Hepatocyte (in vitro differentiated cells): ENCODE data around the gene ZNF260. TPM values are rescaled to one million over a fixed set of nuclear protein-coding genes. Genes with fewer than 3 reads are reported as not detected.

Experiments used
- DNase-seq: peaks from one replicate; pipeline ENCODE4 v3.0.0-alpha.2; 2016; ENCODE audit warnings: low spot score
- H2AFZ ChIP-seq: fragments of 200-600 bp; sonication (generic); 2 replicates; pipeline ENCODE4 v1.6.0; 2016; ENCODE audit warnings: antibody characterized with exemption, mild to moderate bottlenecking
- H3K27ac ChIP-seq: fragments of 200-600 bp; sonication (generic); 2 replicates; pipeline ENCODE4 v1.5.1; 2016; ENCODE audit warnings: mild to moderate bottlenecking
- H3K27me3 ChIP-seq: fragments of 200-600 bp; sonication (generic); 2 replicates; pipeline ENCODE4 v1.6.1; 2016
- H3K36me3 ChIP-seq: fragments of 200-600 bp; sonication (generic); replicated peaks from 2 replicates; pipeline ENCODE4 v1.5.1; 2016; ENCODE audit warnings: low read depth; ENCODE audit not compliant: insufficient read depth
- H3K4me1 ChIP-seq: fragments of 200-600 bp; sonication (generic); 2 replicates; pipeline ENCODE4 v1.5.1; 2016; ENCODE audit warnings: mild to moderate bottlenecking, moderate library complexity; ENCODE audit not compliant: insufficient read depth
- H3K4me2 ChIP-seq: fragments of 200-600 bp; sonication (generic); 2 replicates; pipeline ENCODE4 v1.6.0; 2016
- H3K4me3 ChIP-seq: fragments of 200-600 bp; sonication (generic); 2 replicates; pipeline ENCODE4 v1.5.1; 2016; ENCODE audit warnings: mild to moderate bottlenecking
- H3K79me2 ChIP-seq: fragments of 200-600 bp; sonication (generic); 2 replicates; pipeline ENCODE4 v1.6.0; 2017; ENCODE audit warnings: mild to moderate bottlenecking
- H3K9me2 ChIP-seq: fragments of 200-600 bp; sonication (generic); replicated peaks from 2 replicates; pipeline ENCODE4 v1.6.0; 2017; ENCODE audit warnings: mild to moderate bottlenecking; ENCODE audit not compliant: insufficient read depth
- H3K9me3 ChIP-seq: fragments of 200-600 bp; sonication (generic); 2 replicates; pipeline ENCODE4 v1.5.1; 2016; ENCODE audit warnings: low read depth, mild to moderate bottlenecking
- H4K20me1 ChIP-seq: fragments of 200-600 bp; sonication (generic); 2 replicates; pipeline ENCODE4 v1.6.0; 2016; ENCODE audit warnings: mild to moderate bottlenecking; ENCODE audit not compliant: insufficient read depth, poor library complexity, severe bottlenecking
- EZH2 ChIP-seq: fragments of 200-600 bp; sonication (generic); IDR thresholded peaks from 2 replicates; pipeline ENCODE4 v1.6.1; 2016; ENCODE audit warnings: antibody characterized with exemption, mild to moderate bottlenecking, borderline replicate concordance
- EZH2phosphoT487 ChIP-seq: fragments of 200-600 bp; sonication (generic); IDR thresholded peaks from one replicate; pipeline ENCODE4 v1.6.1; 2018; ENCODE audit warnings: antibody characterized with exemption, mild to moderate bottlenecking, low read depth, moderate library complexity; ENCODE audit not compliant: unreplicated experiment, severe bottlenecking
- WGBS: methylation state at CpG from one replicate; pipeline ENCODE4 v1.1.6; 2016; ENCODE audit warnings: low lambda C conversion rate; ENCODE audit errors: missing lambda C conversion rate; 5-methylcytosine and 5-hydroxymethylcytosine counted together
- polyA plus RNA-seq: library from polyadenylated mRNA; unstranded; fragments of >200 nt; fragmentation: Nextera tagmentation; extraction: Ambion mirVana; gene quantifications from 2 replicates; pipeline ENCODE4 v1.2.1, GENCODE V29; 2016
- total RNA-seq: library from RNA; depleted of rRNA; stranded (reverse); fragments of >200 nt; gene quantifications from 2 replicates; pipeline ENCODE4 v1.2.3, GENCODE V29; 2014
- TF ChIP-seq, protein P1 (sequence below): fragments of 200-600 bp; sonication (generic); IDR thresholded peaks from 2 replicates; pipeline ENCODE4 v1.5.1; 2016; ENCODE audit warnings: antibody characterized with exemption, mild to moderate bottlenecking; ENCODE audit not compliant: poor library complexity

ZNF260 gene
- total and polyA plus RNA-seq, 2 experiments from 2014 or later, result 12.9 to 20.3 TPM

DNA sequence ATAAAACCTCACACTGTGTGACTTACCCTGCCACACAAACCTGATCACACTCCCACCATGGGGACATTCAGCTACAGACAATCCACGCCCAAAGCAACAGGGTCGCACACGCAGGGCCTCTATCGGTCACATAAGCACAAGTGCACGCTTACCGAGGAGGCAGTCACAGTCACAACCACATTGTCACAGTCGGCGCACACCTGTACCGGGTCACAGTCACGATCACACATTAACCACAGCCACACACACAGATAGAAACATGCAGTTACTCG lies 39.3 kb downstream of the ZNF260 start:
- peaks cover 4% of the 10 kb centered on the region for H3K9me3 ChIP-seq
- no peaks in the 10 kb centered on the region for H4K20me1 ChIP-seq
- whole genome bisulfite sequencing, result 1% methylated on average over 11 of the region's 11 CpGs
- no peaks in the 10 kb centered on the region for H3K9me2 ChIP-seq
- no peaks in the 10 kb centered on the region for H3K36me3 ChIP-seq
- H3K4me2 ChIP-seq, result peak overlapping the region; percentile 87
- peak overlapping the region; percentile 72 for H3K4me3 ChIP-seq
- peaks cover 6% of the 10 kb centered on the region for H3K4me1 ChIP-seq
- peaks cover 48% of the 10 kb centered on the region for H3K79me2 ChIP-seq
- TF ChIP-seq, protein P1, sequence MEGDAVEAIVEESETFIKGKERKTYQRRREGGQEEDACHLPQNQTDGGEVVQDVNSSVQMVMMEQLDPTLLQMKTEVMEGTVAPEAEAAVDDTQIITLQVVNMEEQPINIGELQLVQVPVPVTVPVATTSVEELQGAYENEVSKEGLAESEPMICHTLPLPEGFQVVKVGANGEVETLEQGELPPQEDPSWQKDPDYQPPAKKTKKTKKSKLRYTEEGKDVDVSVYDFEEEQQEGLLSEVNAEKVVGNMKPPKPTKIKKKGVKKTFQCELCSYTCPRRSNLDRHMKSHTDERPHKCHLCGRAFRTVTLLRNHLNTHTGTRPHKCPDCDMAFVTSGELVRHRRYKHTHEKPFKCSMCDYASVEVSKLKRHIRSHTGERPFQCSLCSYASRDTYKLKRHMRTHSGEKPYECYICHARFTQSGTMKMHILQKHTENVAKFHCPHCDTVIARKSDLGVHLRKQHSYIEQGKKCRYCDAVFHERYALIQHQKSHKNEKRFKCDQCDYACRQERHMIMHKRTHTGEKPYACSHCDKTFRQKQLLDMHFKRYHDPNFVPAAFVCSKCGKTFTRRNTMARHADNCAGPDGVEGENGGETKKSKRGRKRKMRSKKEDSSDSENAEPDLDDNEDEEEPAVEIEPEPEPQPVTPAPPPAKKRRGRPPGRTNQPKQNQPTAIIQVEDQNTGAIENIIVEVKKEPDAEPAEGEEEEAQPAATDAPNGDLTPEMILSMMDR, result no peak
- TF ChIP-seq EZH2phosphoT487 (no peak), EZH2 (no peak)
- DNase-seq, result peak; percentile 40
- H3K27ac ChIP-seq, result peak overlapping the region; percentile 99
- no peaks in the 10 kb centered on the region for H3K27me3 ChIP-seq
- peak overlapping the region; percentile 71 for H2AFZ ChIP-seq

DNA sequence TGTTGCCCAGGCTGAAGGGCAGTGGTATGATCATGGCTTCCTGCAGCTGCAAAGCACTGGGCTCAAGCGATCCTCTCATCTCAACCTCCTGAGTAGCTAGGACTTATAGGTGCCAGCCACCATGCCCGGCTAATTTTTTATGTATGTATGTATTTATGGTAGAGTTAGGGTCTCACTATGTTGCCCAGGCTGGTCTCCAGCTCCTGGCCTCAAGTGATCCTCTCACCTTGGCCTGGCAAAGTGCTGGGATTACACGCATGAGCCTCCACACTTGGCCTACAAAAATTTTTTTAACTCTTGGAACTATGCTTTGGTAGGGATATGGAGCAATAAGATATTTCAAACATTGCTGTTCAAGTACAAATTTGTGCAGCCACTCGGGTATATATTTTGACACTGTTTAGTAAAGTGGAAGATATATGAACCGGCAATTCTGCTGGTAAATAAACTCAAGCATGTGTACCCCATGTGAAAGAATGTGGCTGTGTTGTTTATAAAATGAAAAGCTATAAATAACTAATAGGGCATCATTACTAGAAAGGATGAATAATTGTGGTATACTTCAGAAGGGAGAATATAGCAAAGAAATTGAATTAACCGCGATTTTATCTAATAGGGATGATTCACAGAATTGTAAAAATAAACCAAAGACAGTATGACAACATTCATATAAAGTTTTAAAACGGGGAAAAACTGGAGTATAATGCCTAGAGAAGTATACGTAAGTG lies 39.8 kb downstream of the ZNF260 start:
- no peak for TF ChIP-seq EZH2phosphoT487
- TF ChIP-seq, protein P1, result no peak
- Histone ChIP-seq H3K27me3 (no peaks in the 10 kb centered on the region), H3K27ac (peak overlapping the region; percentile 99), H3K9me3 (peaks cover 4% of the 10 kb centered on the region), H3K79me2 (peaks cover 52% of the 10 kb centered on the region), H3K36me3 (no peaks in the 10 kb centered on the region), H4K20me1 (no peaks in the 10 kb centered on the region), H3K4me1 (peaks cover 6% of the 10 kb centered on the region), H3K4me3 (peak overlapping the region; percentile 72), H3K4me2 (peak overlapping the region; percentile 87), H2AFZ (peak overlapping the region; percentile 71), H3K9me2 (no peaks in the 10 kb centered on the region)
- DNase-seq, result no peak
- WGBS, result 63% methylated on average over 9 of the region's 9 CpGs

DNA sequence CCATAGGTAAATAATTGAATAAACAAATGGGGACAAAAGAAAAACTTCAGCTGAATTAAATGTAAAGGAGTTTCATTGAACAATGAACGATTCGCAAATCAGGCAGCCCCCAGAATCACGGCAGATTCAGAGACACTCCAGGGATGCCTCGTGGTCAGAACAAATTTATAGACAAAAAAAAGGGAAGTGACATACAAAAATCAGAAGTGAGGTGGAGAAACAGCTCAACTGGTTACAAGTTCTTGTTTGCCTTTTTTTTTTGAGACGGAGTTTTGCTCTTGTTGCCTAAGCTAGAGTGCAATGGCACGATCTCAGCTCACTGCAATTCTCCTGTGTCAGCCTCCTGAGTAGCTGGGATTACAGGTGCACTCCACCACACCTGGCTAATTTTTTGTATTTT lies 44.4 kb downstream of the ZNF260 start:
- H4K20me1 ChIP-seq, result no peaks in the 10 kb centered on the region
- H2AFZ ChIP-seq, result no peak overlapping the region
- H3K9me3 ChIP-seq, result peaks cover 8% of the 10 kb centered on the region
- 98% methylated on average over 6 of the region's 6 CpGs for WGBS
- H3K4me1 ChIP-seq, result peaks cover 6% of the 10 kb centered on the region
- TF ChIP-seq, protein P1, result no peak
- no peak for TF ChIP-seq EZH2
- no peak for TF ChIP-seq EZH2phosphoT487
- no peak for DNase-seq
- no peak overlapping the region for H3K4me3 ChIP-seq
- no peaks in the 10 kb centered on the region for H3K36me3 ChIP-seq
- no peaks in the 10 kb centered on the region for H3K27me3 ChIP-seq
- H3K27ac ChIP-seq, result no peak overlapping the region
- no peak overlapping the region for H3K4me2 ChIP-seq
- H3K9me2 ChIP-seq, result no peaks in the 10 kb centered on the region
- H3K79me2 ChIP-seq, result peaks cover 70% of the 10 kb centered on the region

DNA sequence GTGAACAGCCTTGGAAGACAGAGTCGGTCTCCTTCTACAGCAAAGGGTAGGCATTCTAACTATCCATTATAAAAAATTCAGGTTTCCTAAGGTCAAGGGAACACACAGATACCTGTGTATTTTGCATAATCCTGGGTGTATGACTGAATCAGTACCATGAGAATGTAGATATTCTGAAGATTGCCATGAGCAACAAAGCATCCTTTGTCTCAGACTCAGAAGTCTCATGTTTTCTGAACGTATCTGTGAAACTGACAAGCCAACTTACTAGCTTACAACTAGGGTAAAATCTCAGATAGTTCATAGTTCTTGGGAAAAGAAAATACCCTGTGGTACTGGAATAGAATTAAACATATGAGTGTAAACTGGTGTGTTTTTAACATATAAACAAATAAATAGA lies 45.2 kb downstream of the ZNF260 start:
- Histone ChIP-seq H3K27ac (no peak overlapping the region), H3K9me3 (peaks cover 13% of the 10 kb centered on the region), H4K20me1 (no peaks in the 10 kb centered on the region), H3K4me2 (no peak overlapping the region), H2AFZ (no peak overlapping the region), H3K4me1 (no peaks in the 10 kb centered on the region), H3K27me3 (no peaks in the 10 kb centered on the region), H3K79me2 (peaks cover 68% of the 10 kb centered on the region), H3K36me3 (no peaks in the 10 kb centered on the region), H3K4me3 (no peak overlapping the region), H3K9me2 (no peaks in the 10 kb centered on the region)
- TF ChIP-seq, protein P1, result no peak
- no peak for TF ChIP-seq EZH2
- TF ChIP-seq EZH2phosphoT487, result no peak
- WGBS, result 89% methylated on average over 2 of the region's 2 CpGs
- no peak for DNase-seq
